ENCODE results near the gene MAGEA2B. TPM values are rescaled to one million over a fixed set of nuclear protein-coding genes. Genes with fewer than 3 reads are reported as not detected.
"Not testable (repeated sequence)": the region's sequence is repeated elsewhere in the genome, so short reads cannot be mapped to it uniquely, and the experiment has no call there.

MAGEA2B gene
- total and polyA plus RNA-seq, 4 experiments from 2014 or later = not detected

DNA sequence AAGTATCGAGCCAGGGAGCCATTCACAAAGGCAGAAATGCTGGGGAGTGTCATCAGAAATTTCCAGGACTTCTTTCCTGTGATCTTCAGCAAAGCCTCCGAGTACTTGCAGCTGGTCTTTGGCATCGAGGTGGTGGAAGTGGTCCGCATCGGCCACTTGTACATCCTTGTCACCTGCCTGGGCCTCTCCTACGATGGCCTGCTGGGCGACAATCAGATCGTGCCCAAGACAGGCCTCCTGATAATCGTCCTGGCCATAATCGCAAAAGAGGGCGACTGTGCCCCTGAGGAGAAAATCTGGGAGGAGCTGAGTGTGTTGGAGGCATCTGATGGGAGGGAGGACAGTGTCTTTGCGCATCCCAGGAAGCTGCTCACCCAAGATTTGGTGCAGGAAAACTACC lies 22.1 kb downstream of the MAGEA2B start:
- H3K4me1 ChIP-seq (ENCODE audit: insufficient read depth, low read length); DNase-seq; H3K36me3 ChIP-seq (ENCODE audit: insufficient read depth, low read length); H3K9me3 ChIP-seq (ENCODE audit: control insufficient read depth in 1 of 2, low read length in 2 of 2); CTCF ChIA-PET (ENCODE audit: partially characterized antibody); intact Hi-C loops (cut with micrococcal nuclease); H3K4me1 Mint-ChIP-seq; H3K9me3 Mint-ChIP-seq; POLR2A ChIA-PET (ENCODE audit: partially characterized antibody); H3K27ac ChIP-seq (ENCODE audit: low read depth, low read length); H3K27me3 Mint-ChIP-seq; H3K4me3 ChIP-seq (ENCODE audit: low read length in 2 of 2); H3K36me3 Mint-ChIP-seq; H3K27ac Mint-ChIP-seq; H3K4me3 Mint-ChIP-seq; H3K27me3 ChIP-seq (ENCODE audit: insufficient read depth, low read length): not testable (repeated sequence)

DNA sequence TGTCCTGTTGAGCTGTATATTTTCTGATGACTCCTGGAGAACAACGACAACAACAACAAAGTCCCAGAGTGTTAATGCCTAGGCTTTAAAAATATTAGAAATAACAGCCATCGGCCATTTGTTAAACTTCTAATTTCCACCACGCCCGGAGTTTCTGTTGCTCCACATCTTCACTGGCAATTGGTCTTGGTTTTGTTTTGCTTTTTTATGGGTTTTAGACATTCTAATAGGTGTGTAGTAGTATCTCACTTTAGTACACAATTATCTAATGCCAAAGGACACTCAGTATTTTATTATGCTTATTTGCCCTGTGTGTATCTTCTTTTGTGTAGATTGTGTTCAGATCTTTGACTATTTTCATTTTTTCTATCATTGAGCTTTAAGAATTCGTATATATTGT lies 24.1 kb downstream of the MAGEA2B start:
- Mint-ChIP-seq H3K27me3 (no peaks in the 10 kb centered on the region), H3K27ac (no peak overlapping the region), H3K9me3 (peaks cover 0 to 2% (median 0%) of the 10 kb centered on the region in 8 donors), H3K4me3 (no peak overlapping the region), H3K4me1 (no peaks in the 10 kb centered on the region), H3K36me3 (no peaks in the 10 kb centered on the region)
- CTCF ChIA-PET (ENCODE audit: partially characterized antibody) = no interaction called here
- intact Hi-C loops (cut with micrococcal nuclease) = no loop called here
- Histone ChIP-seq H3K27ac (ENCODE audit: low read depth, low read length) (no peak overlapping the region), H3K27me3 (ENCODE audit: insufficient read depth, low read length) (no peaks in the 10 kb centered on the region), H3K4me3 (ENCODE audit: low read length in 2 of 2) (no peak overlapping the region), H3K4me1 (ENCODE audit: insufficient read depth, low read length) (no peaks in the 10 kb centered on the region), H3K9me3 (ENCODE audit: control insufficient read depth in 1 of 2, low read length in 2 of 2) (no peaks in the 10 kb centered on the region), H3K36me3 (ENCODE audit: insufficient read depth, low read length) (no peaks in the 10 kb centered on the region)
- no peak for DNase-seq
- POLR2A ChIA-PET (ENCODE audit: partially characterized antibody) = no interaction called here

GRCh38 chrX:152753686-152754650 lies 39.5 kb downstream of the MAGEA2B start, which contains the start of gene MAGEA2:
TSS of gene MAGEA2 (minus strand) at chrX:152753842. CDS start at chrX:152751363, 2,479 bp downstream.
- CTCF ChIA-PET (ENCODE audit: partially characterized antibody); H3K27me3 ChIP-seq (ENCODE audit: insufficient read depth, low read length); DNase-seq; intact Hi-C loops (cut with micrococcal nuclease); H3K4me3 ChIP-seq (ENCODE audit: low read length in 2 of 2); H3K9me3 ChIP-seq (ENCODE audit: control insufficient read depth in 1 of 2, low read length in 2 of 2); H3K27ac ChIP-seq (ENCODE audit: low read depth, low read length); H3K27ac Mint-ChIP-seq; H3K27me3 Mint-ChIP-seq; H3K36me3 ChIP-seq (ENCODE audit: insufficient read depth, low read length); H3K4me1 ChIP-seq (ENCODE audit: insufficient read depth, low read length); H3K36me3 Mint-ChIP-seq; H3K4me1 Mint-ChIP-seq; H3K9me3 Mint-ChIP-seq; POLR2A ChIA-PET (ENCODE audit: partially characterized antibody); H3K4me3 Mint-ChIP-seq: not testable (repeated sequence)

DNA sequence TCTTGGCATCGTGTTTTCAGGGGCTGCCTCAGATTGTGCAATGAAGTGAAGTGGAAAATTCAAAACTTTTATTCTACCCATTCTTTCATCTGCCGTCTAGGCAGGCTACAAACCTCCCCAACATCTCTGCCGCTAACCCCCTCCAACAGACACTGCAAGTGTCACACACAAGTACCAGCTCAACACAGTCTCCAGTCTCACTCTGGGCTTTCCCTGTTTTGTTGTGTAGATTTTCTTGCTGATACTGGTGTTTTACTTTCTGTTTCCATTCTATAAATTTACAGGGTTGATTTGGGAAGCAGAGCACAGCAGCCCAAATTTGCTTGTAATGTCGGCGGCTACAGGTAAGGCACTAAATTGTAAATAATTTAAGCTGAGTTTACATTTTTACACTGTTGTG lies 40.4 kb downstream of the MAGEA2B start:
- intact Hi-C loops (cut with micrococcal nuclease); H3K36me3 Mint-ChIP-seq; H3K4me3 ChIP-seq (ENCODE audit: low read length in 2 of 2); DNase-seq; H3K27ac Mint-ChIP-seq; CTCF ChIA-PET (ENCODE audit: partially characterized antibody); H3K9me3 ChIP-seq (ENCODE audit: control insufficient read depth in 1 of 2, low read length in 2 of 2); POLR2A ChIA-PET (ENCODE audit: partially characterized antibody); H3K27me3 Mint-ChIP-seq; H3K36me3 ChIP-seq (ENCODE audit: insufficient read depth, low read length); H3K27me3 ChIP-seq (ENCODE audit: insufficient read depth, low read length); H3K4me1 Mint-ChIP-seq; H3K27ac ChIP-seq (ENCODE audit: low read depth, low read length); H3K9me3 Mint-ChIP-seq; H3K4me3 Mint-ChIP-seq; H3K4me1 ChIP-seq (ENCODE audit: insufficient read depth, low read length): not testable (repeated sequence)

- DNase-seq; H3K4me3 ChIP-seq (ENCODE audit: low read length in 2 of 2); H3K4me3 Mint-ChIP-seq; H3K4me1 ChIP-seq (ENCODE audit: insufficient read depth, low read length); H3K4me1 Mint-ChIP-seq; H3K27me3 Mint-ChIP-seq; H3K27me3 ChIP-seq (ENCODE audit: insufficient read depth, low read length); POLR2A ChIA-PET (ENCODE audit: partially characterized antibody); intact Hi-C loops (cut with micrococcal nuclease); H3K9me3 ChIP-seq (ENCODE audit: control insufficient read depth in 1 of 2, low read length in 2 of 2); H3K36me3 Mint-ChIP-seq; H3K27ac Mint-ChIP-seq; CTCF ChIA-PET (ENCODE audit: partially characterized antibody); H3K36me3 ChIP-seq (ENCODE audit: insufficient read depth, low read length); H3K9me3 Mint-ChIP-seq; H3K27ac ChIP-seq (ENCODE audit: low read depth, low read length): not testable (repeated sequence)
These were observed 44.5 kb downstream of the MAGEA2B start, which contains the start of gene CSAG3 for GRCh38 chrX:152758918-152759317. TSS of gene CSAG3 (plus strand) at chrX:152759218.

- H3K36me3 ChIP-seq (ENCODE audit: insufficient read depth, low read length); H3K27me3 ChIP-seq (ENCODE audit: insufficient read depth, low read length); POLR2A ChIA-PET (ENCODE audit: partially characterized antibody); H3K27ac Mint-ChIP-seq; H3K4me3 ChIP-seq (ENCODE audit: low read length in 2 of 2); H3K36me3 Mint-ChIP-seq; H3K4me3 Mint-ChIP-seq; DNase-seq; CTCF ChIA-PET (ENCODE audit: partially characterized antibody); H3K27me3 Mint-ChIP-seq; intact Hi-C loops (cut with micrococcal nuclease); H3K4me1 ChIP-seq (ENCODE audit: insufficient read depth, low read length); H3K9me3 Mint-ChIP-seq; H3K27ac ChIP-seq (ENCODE audit: low read depth, low read length); H3K9me3 ChIP-seq (ENCODE audit: control insufficient read depth in 1 of 2, low read length in 2 of 2); H3K4me1 Mint-ChIP-seq: not testable (repeated sequence)
These were observed 45.1 kb downstream of the MAGEA2B start for GRCh38 chrX:152759544-152759943.

DNA sequence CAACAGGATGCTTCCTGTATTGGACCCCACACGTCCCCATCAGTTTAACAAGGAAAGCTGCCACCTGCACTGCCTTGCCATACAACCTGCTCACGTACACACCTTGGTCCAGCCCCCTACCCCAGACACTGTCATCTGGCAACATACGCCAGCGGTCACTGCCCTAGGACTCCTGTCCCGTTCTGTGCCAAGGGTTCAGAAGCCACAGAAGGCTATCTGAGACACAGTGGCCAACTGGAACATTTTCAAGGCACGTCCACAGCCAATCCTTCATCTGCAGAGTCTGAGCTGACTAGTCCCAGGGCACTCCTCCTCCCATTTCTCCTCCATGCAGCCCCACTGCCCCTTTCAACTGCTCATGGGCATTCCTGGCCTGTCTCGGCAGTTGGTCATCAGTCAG lies 47.2 kb downstream of the MAGEA2B start:
- H3K4me3 Mint-ChIP-seq; H3K27ac Mint-ChIP-seq; DNase-seq; intact Hi-C loops (cut with micrococcal nuclease); H3K27me3 Mint-ChIP-seq; H3K9me3 ChIP-seq (ENCODE audit: control insufficient read depth in 1 of 2, low read length in 2 of 2); CTCF ChIA-PET (ENCODE audit: partially characterized antibody); H3K27me3 ChIP-seq (ENCODE audit: insufficient read depth, low read length); H3K36me3 Mint-ChIP-seq; H3K4me1 Mint-ChIP-seq; H3K27ac ChIP-seq (ENCODE audit: low read depth, low read length); H3K4me3 ChIP-seq (ENCODE audit: low read length in 2 of 2); H3K36me3 ChIP-seq (ENCODE audit: insufficient read depth, low read length); H3K9me3 Mint-ChIP-seq; POLR2A ChIA-PET (ENCODE audit: partially characterized antibody); H3K4me1 ChIP-seq (ENCODE audit: insufficient read depth, low read length): not testable (repeated sequence)

Measured in CD4-positive, alpha-beta memory T cell (primary cell).